H9 (cell line): ENCODE data around the gene FOXN4. TPM values are rescaled to one million over a fixed set of nuclear protein-coding genes. Genes with fewer than 3 reads are reported as not detected.

Experiments used
- DNase-seq: peaks from one replicate; pipeline ENCODE4 v3.0.0-alpha.2; 2017
- H2AFZ ChIP-seq: one replicate; pipeline ENCODE4 v1.6.1; 2013; ENCODE audit warnings: mild to moderate bottlenecking, low read length, control low read depth, moderate library complexity
- H2AK5ac ChIP-seq: 2 replicates; pipeline ENCODE4 v1.6.1; 2013; ENCODE audit warnings: low read length, control low read depth, mixed read lengths; ENCODE audit not compliant: insufficient read length
- H2BK120ac ChIP-seq: one replicate; pipeline ENCODE4 v1.6.1; 2013; ENCODE audit warnings: low read depth, mild to moderate bottlenecking, low read length, control low read depth, inconsistent platforms; ENCODE audit not compliant: poor library complexity, severe bottlenecking
- H2BK12ac ChIP-seq: 2 replicates; pipeline ENCODE4 v1.6.1; 2013; ENCODE audit warnings: low read length, control low read depth, mixed read lengths, low read depth; ENCODE audit not compliant: insufficient read length
- H2BK15ac ChIP-seq: 2 replicates; pipeline ENCODE4 v1.6.1; 2013; ENCODE audit warnings: low read depth, low read length, control low read depth
- H2BK20ac ChIP-seq: one replicate; pipeline ENCODE4 v1.6.1; 2013; ENCODE audit warnings: low read depth, mild to moderate bottlenecking, low read length, control low read depth, inconsistent platforms; ENCODE audit not compliant: poor library complexity, severe bottlenecking
- H2BK5ac ChIP-seq: 2 replicates; pipeline ENCODE4 v1.6.1; 2013; ENCODE audit warnings: low read length, control low read depth, mixed read lengths; ENCODE audit not compliant: insufficient read length
- H3K14ac ChIP-seq: 2 replicates; pipeline ENCODE4 v1.6.1; 2013; ENCODE audit warnings: low read length, control low read depth; ENCODE audit not compliant: insufficient read depth
- H3K18ac ChIP-seq: 2 replicates; pipeline ENCODE4 v1.6.1; 2013; ENCODE audit warnings: low read depth, mild to moderate bottlenecking, mixed read lengths, low read length, control low read depth; ENCODE audit not compliant: insufficient read length
- H3K23ac ChIP-seq: 2 replicates; pipeline ENCODE4 v1.6.1; 2013; ENCODE audit warnings: low read length, control low read depth, mixed read lengths, low read depth; ENCODE audit not compliant: insufficient read length
- H3K23me2 ChIP-seq: 2 replicates; pipeline ENCODE4 v1.6.1; 2013; ENCODE audit warnings: low read depth, mild to moderate bottlenecking, mixed read lengths, low read length, control low read depth; ENCODE audit not compliant: insufficient read length, poor library complexity, severe bottlenecking
- H3K27ac ChIP-seq: 2 replicates; pipeline ENCODE4 v1.5.1; 2013; ENCODE audit warnings: low read length, control low read depth, mixed read lengths, low read depth; ENCODE audit not compliant: insufficient read length
- H3K27me3 ChIP-seq: 2 replicates; pipeline ENCODE4 v1.6.1; 2013; ENCODE audit warnings: low read length, control low read depth, inconsistent platforms; ENCODE audit not compliant: insufficient read depth
- H3K4ac ChIP-seq: 2 replicates; pipeline ENCODE4 v1.6.1; 2013; ENCODE audit warnings: low read depth, mild to moderate bottlenecking, control low read depth, inconsistent platforms, low read length, moderate library complexity
- H3K4me1 ChIP-seq: 2 replicates; pipeline ENCODE4 v1.6.1; 2013; ENCODE audit warnings: low read length, control low read depth, inconsistent platforms; ENCODE audit not compliant: insufficient read depth
- H3K4me2 ChIP-seq: 2 replicates; pipeline ENCODE4 v1.6.1; 2013; ENCODE audit warnings: low read length, control low read depth, mixed read lengths; ENCODE audit not compliant: insufficient read length, insufficient read depth
- H3K56ac ChIP-seq: 2 replicates; pipeline ENCODE4 v1.6.1; 2013; ENCODE audit warnings: low read depth, mild to moderate bottlenecking, mixed read lengths, low read length, control low read depth; ENCODE audit not compliant: insufficient read length
- H3K79me1 ChIP-seq: 2 replicates; pipeline ENCODE4 v1.6.1; 2013; ENCODE audit warnings: low read depth, mild to moderate bottlenecking, moderate library complexity, low read length, control low read depth, inconsistent platforms; ENCODE audit not compliant: insufficient read depth, poor library complexity, severe bottlenecking
- H3K79me2 ChIP-seq: 2 replicates; pipeline ENCODE4 v1.6.1; 2013; ENCODE audit warnings: low read length, control low read depth, inconsistent platforms; ENCODE audit not compliant: insufficient read depth
- H3K9ac ChIP-seq: 2 replicates; pipeline ENCODE4 v1.6.1; 2013; ENCODE audit warnings: low read length, control low read depth, mixed read lengths; ENCODE audit not compliant: insufficient read length; ENCODE audit errors: extremely low read depth
- H3K9me3 ChIP-seq: one replicate; pipeline ENCODE4 v1.6.1; 2013; ENCODE audit warnings: low read depth, low read length, inconsistent platforms; ENCODE audit not compliant: control insufficient read depth
- H3T11ph ChIP-seq: one replicate; pipeline ENCODE4 v1.6.1; 2013; ENCODE audit warnings: mild to moderate bottlenecking, low read length, control low read depth, inconsistent platforms
- H4K20me1 ChIP-seq: one replicate; pipeline ENCODE4 v1.6.1; 2013; ENCODE audit not compliant: control insufficient read depth, insufficient read length, insufficient read depth
- H4K5ac ChIP-seq: 2 replicates; pipeline ENCODE4 v1.6.1; 2013; ENCODE audit warnings: low read depth, mild to moderate bottlenecking, mixed read lengths, low read length, control low read depth; ENCODE audit not compliant: insufficient read length
- H4K8ac ChIP-seq: replicated peaks from 2 replicates; pipeline ENCODE4 v1.6.1; 2013; ENCODE audit warnings: low read length, control low read depth, mixed read lengths, low read depth; ENCODE audit not compliant: insufficient read length
- H4K91ac ChIP-seq: 2 replicates; pipeline ENCODE4 v1.6.1; 2013; ENCODE audit warnings: low read depth, mild to moderate bottlenecking, moderate library complexity, mixed read lengths, low read length, control low read depth; ENCODE audit not compliant: insufficient read length
- H3K27ac Mint-ChIP-seq, 3 experiments: 2 replicates in 2 of 3; 3 replicates in 1 of 3; pipeline ENCODE4 v1.8.0; 2020 to 2021; ENCODE audit warnings: mixed read lengths in 3 of 3, mild to moderate bottlenecking in 1 of 3, moderate library complexity in 1 of 3
- H3K27me3 Mint-ChIP-seq: 2 replicates; pipeline ENCODE4 v1.8.0; 2021; ENCODE audit warnings: low read depth, mild to moderate bottlenecking, moderate library complexity, mixed read lengths
- H3K36me3 Mint-ChIP-seq, 3 experiments: 2 replicates in 2 of 3; 3 replicates in 1 of 3; pipeline ENCODE4 v1.8.0; 2020 to 2021; ENCODE audit warnings: low read depth in 3 of 3, mixed read lengths in 3 of 3; ENCODE audit not compliant: insufficient read depth in 1 of 3
- H3K4me1 Mint-ChIP-seq, 2 experiments: 2 replicates each; pipeline ENCODE4 v1.8.0; 2020; ENCODE audit warnings: mixed read lengths in 2 of 2
- H3K4me3 Mint-ChIP-seq, 2 experiments: 2 replicates in 1 of 2; 3 replicates in 1 of 2; pipeline ENCODE4 v1.8.0; 2020 to 2021; ENCODE audit warnings: mild to moderate bottlenecking in 2 of 2, mixed read lengths in 2 of 2, moderate library complexity in 1 of 2
- H3K9me3 Mint-ChIP-seq, 2 experiments: 2 replicates in 1 of 2; 3 replicates in 1 of 2; pipeline ENCODE4 v1.8.0; 2020; ENCODE audit warnings: mild to moderate bottlenecking in 2 of 2, mixed read lengths in 2 of 2, moderate library complexity in 1 of 2
- WGBS: extraction: QIAGEN DNeasy Blood & Tissue Kit; methylation state at CpG from one replicate; pipeline ENCODE4 v1.1.7; 2013; ENCODE audit warnings: missing lambda C conversion rate, low lambda C conversion rate, mixed read lengths; ENCODE audit not compliant: insufficient read length; ENCODE audit errors: extremely low coverage; 5-methylcytosine and 5-hydroxymethylcytosine counted together
- total RNA-seq: library from RNA; stranded (reverse); gene quantifications from 2 replicates; pipeline ENCODE4 v1.2.1, GENCODE V29; 2021
- TF ChIP-seq, protein P1 (sequence below): fragments of 200-600 bp; sonication (generic); conservative IDR thresholded peaks from 3 replicates; pipeline ENCODE4 v1.8.0; 2021; ENCODE audit warnings: antibody characterized with exemption, mild to moderate bottlenecking

Gene FOXN4
- total RNA-seq, 1 experiment from 2014 or later = 0.39 TPM

- no peak for DNase-seq
- Histone ChIP-seq H3K4me2 (no peak overlapping the region), H3K9me3 (no peaks in the 10 kb centered on the region), H2AK5ac (no peak overlapping the region), H3K18ac (no peak overlapping the region), H3K4ac (no peak overlapping the region), H3K79me1 (no peaks in the 10 kb centered on the region), H3K27ac (no peak overlapping the region), H3K9ac (no peak overlapping the region), H3K23me2 (peaks cover 1% of the 10 kb centered on the region), H2AFZ (no peak overlapping the region), H2BK20ac (no peak overlapping the region), H2BK12ac (no peak overlapping the region), H2BK15ac (no peak overlapping the region), H3K4me1 (no peaks in the 10 kb centered on the region; the same call in 1 of the 2 replicates), H4K5ac (no peak overlapping the region), H2BK5ac (no peak overlapping the region), H3K23ac (no peak overlapping the region), H3K27me3 (no peaks in the 10 kb centered on the region), H3T11ph (no peak overlapping the region), H4K8ac (no peak overlapping the region), H4K91ac (no peak overlapping the region), H3K14ac (no peak overlapping the region), H3K79me2 (no peaks in the 10 kb centered on the region), H4K20me1 (no peaks in the 10 kb centered on the region), H2BK120ac (no peak overlapping the region), H3K56ac (no peak overlapping the region)
- Mint-ChIP-seq H3K27me3 (peaks cover 12% of the 10 kb centered on the region), H3K4me3 (no peak overlapping the region), H3K36me3 (no peaks in the 10 kb centered on the region; a peak in 1 of 7 replicates), H3K9me3 (no peaks in the 10 kb centered on the region; a peak in 1 of 5 replicates), H3K27ac (peak overlapping the region in 1 of 3 experiments; percentile 62; a peak in 1 of 7 replicates), H3K4me1 (peaks cover 14 to 20% of the 10 kb centered on the region in 2 experiments)
- WGBS = no CpG with 5 or more reads among the region's 5 CpGs
- TF ChIP-seq, protein P1, sequence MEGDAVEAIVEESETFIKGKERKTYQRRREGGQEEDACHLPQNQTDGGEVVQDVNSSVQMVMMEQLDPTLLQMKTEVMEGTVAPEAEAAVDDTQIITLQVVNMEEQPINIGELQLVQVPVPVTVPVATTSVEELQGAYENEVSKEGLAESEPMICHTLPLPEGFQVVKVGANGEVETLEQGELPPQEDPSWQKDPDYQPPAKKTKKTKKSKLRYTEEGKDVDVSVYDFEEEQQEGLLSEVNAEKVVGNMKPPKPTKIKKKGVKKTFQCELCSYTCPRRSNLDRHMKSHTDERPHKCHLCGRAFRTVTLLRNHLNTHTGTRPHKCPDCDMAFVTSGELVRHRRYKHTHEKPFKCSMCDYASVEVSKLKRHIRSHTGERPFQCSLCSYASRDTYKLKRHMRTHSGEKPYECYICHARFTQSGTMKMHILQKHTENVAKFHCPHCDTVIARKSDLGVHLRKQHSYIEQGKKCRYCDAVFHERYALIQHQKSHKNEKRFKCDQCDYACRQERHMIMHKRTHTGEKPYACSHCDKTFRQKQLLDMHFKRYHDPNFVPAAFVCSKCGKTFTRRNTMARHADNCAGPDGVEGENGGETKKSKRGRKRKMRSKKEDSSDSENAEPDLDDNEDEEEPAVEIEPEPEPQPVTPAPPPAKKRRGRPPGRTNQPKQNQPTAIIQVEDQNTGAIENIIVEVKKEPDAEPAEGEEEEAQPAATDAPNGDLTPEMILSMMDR = no peak
Measured at GRCh38 chr12:109276160-109276559, 32.9 kb downstream of the FOXN4 start.
